Measurements from ENCODE around the gene HOXA13. TPM values are rescaled to one million over a fixed set of nuclear protein-coding genes. Genes with fewer than 3 reads are reported as not detected.

HOXA13 gene
- total RNA-seq, 4 donors from 2014 or later: 0.63 to 1.5 (median 0.72) TPM

- Histone ChIP-seq H3K27ac (peak overlapping the region in 2 of 4 donors; percentile 54 to 87), H3K27me3 (peaks cover 0 to 95% of the 10 kb centered on the region in 2 donors), H3K36me3 (no peaks in the 10 kb centered on the region), H3K4me1 (peaks cover 0 to 65% (median 45%) of the 10 kb centered on the region in 4 donors), H3K4me3 (peak overlapping the region in 3 of 4 donors; percentile 15 to 27 (median 24)), H3K9me3 (no peaks in the 10 kb centered on the region)
- WGBS, 2 donors: 12 to 32% methylated on average over 38 to 46 of the region's 46 CpGs
- peak in 1 of 2 donors; percentile 13 for DNase-seq (ENCODE audit: low spot score in 2 of 2)
- no peak for TF ChIP-seq CTCF (IDR thresholded peaks at IDR 0.05)
- TF ChIP-seq POLR2A (IDR thresholded peaks at IDR 0.05): no peak
- no peak for TF ChIP-seq EP300 (IDR thresholded peaks at IDR 0.05)
These were observed 12.2 kb downstream of the HOXA13 start for GRCh38 chr7:27187475-27188385.

- Histone ChIP-seq H3K27ac (peak overlapping the region in 2 of 4 donors; percentile 81 to 87), H3K9me3 (no peaks in the 10 kb centered on the region), H3K4me1 (peaks cover 0 to 59% (median 42%) of the 10 kb centered on the region in 4 donors), H3K27me3 (peaks cover 0 to 98% of the 10 kb centered on the region in 2 donors), H3K4me3 (peak overlapping the region in 1 of 4 donors; percentile 43), H3K36me3 (no peaks in the 10 kb centered on the region)
- DNase-seq (ENCODE audit: low spot score in 2 of 2): no peak
- WGBS, 2 donors: 44 to 59% methylated on average over 4 of the region's 4 CpGs
- TF ChIP-seq POLR2A (IDR thresholded peaks at IDR 0.05): no peak
- no peak for TF ChIP-seq CTCF (IDR thresholded peaks at IDR 0.05)
- TF ChIP-seq EP300 (IDR thresholded peaks at IDR 0.05): no peak
These were observed 13.0 kb downstream of the HOXA13 start for GRCh38 chr7:27186668-27187474.

GRCh38 chr7:27185854-27186667 lies 13.8 kb downstream of the HOXA13 start:
- DNase-seq (ENCODE audit: low spot score in 2 of 2): peak in 1 of 2 donors; percentile 17
- Histone ChIP-seq H3K9me3 (no peaks in the 10 kb centered on the region), H3K27me3 (peaks cover 0 to 98% of the 10 kb centered on the region in 2 donors), H3K4me3 (peak overlapping the region in 3 of 4 donors; percentile 11 to 61 (median 43)), H3K27ac (peak overlapping the region in 3 of 4 donors; percentile 63 to 87 (median 81)), H3K36me3 (no peaks in the 10 kb centered on the region), H3K4me1 (peaks cover 0 to 58% (median 42%) of the 10 kb centered on the region in 4 donors)
- 12 to 50% methylated on average over 22 to 24 of the region's 24 CpGs for WGBS, 2 donors
- TF ChIP-seq EP300 (IDR thresholded peaks at IDR 0.05) (no peak), CTCF (IDR thresholded peaks at IDR 0.05) (no peak), POLR2A (IDR thresholded peaks at IDR 0.05) (no peak)

GRCh38 chr7:27185013-27185853 lies 14.7 kb downstream of the HOXA13 start, which contains the start of gene HOXA11:
TSS of gene HOXA11 (minus strand) at chr7:27185232. CDS start at chr7:27185144, 88 bp downstream.
- peak; percentile 29 to 67 for TF ChIP-seq POLR2A (IDR thresholded peaks at IDR 0.05)
- peak in 1 of 2 donors; percentile 87 for TF ChIP-seq EP300 (IDR thresholded peaks at IDR 0.05)
- TF ChIP-seq CTCF (IDR thresholded peaks at IDR 0.05): no peak
- peak within 1 kb of the TSS; percentile 62 to 87 (median 77) for H3K27ac ChIP-seq
- H3K27me3 ChIP-seq: peaks cover 0 to 98% of the 10 kb centered on the region in 2 donors
- H3K9me3 ChIP-seq: no peaks in the 10 kb centered on the region
- H3K4me1 ChIP-seq: peaks cover 0 to 60% (median 42%) of the 10 kb centered on the region in 4 donors
- peak; percentile 71 to 85 for DNase-seq (ENCODE audit: low spot score in 2 of 2)
- 4 to 14% methylated on average over 34 to 36 of the region's 43 CpGs for WGBS, 2 donors
- no peaks in the 10 kb centered on the region for H3K36me3 ChIP-seq
- H3K4me3 ChIP-seq: peak within 1 kb of the TSS; percentile 30 to 61 (median 45)

Measured in tibial nerve (tissue), 4 donors.